Vagina (tissue), 2 donors: ENCODE measurements around the gene TNS4. TPM values are rescaled to one million over a fixed set of nuclear protein-coding genes. Genes with fewer than 3 reads are reported as not detected.
A peak's percentile ranks its signal among the peaks of the same experiment; 100 is the strongest.

Source experiments
- DNase-seq, 2 donors: peaks; one replicate each; pipeline ENCODE4 v3.0.0-alpha.2; 2017; ENCODE audit errors: extremely low spot score in 2 of 2
- H3K27ac ChIP-seq: fragments of 200-600 bp; sonication (generic); one replicate; pipeline ENCODE4 v1.5.1; 2019
- H3K27me3 ChIP-seq: fragments of 200-600 bp; sonication (generic); one replicate; pipeline ENCODE4 v1.5.1; 2019
- H3K36me3 ChIP-seq, 2 donors: fragments of 200-600 bp; sonication (generic); one replicate each; pipeline ENCODE4 v1.5.1; 2017 to 2019
- H3K4me1 ChIP-seq: fragments of 200-600 bp; sonication (generic); one replicate; pipeline ENCODE4 v1.5.1; 2019
- H3K4me3 ChIP-seq, 2 donors: fragments of 200-600 bp; sonication (generic); 1 replicate in 1 of 2; 2 replicates in 1 of 2; pipeline ENCODE4 v1.5.1; 2016 to 2019
- H3K9me3 ChIP-seq: fragments of 200-600 bp; sonication (generic); one replicate; pipeline ENCODE4 v1.5.1; 2019
- POLR2A ChIP-seq, 2 donors: fragments of 450-650 bp; IDR thresholded peaks; one replicate each; pipeline ENCODE4 v1.6.1; 2017; ENCODE audit warnings: antibody characterized with exemption in 2 of 2, mild to moderate bottlenecking in 2 of 2, moderate library complexity in 2 of 2
- POLR2AphosphoS5 ChIP-seq, 2 donors: sonication (generic); formaldehyde crosslinking; IDR thresholded peaks; one replicate each; pipeline ENCODE4 v1.9.0; 2017; ENCODE audit warnings: antibody characterized with exemption in 2 of 2, mild to moderate bottlenecking in 2 of 2, low read depth in 1 of 2; ENCODE audit not compliant: insufficient read depth in 1 of 2
- intact Hi-C: fragments of 100-400 bp; cut with DNase I; formaldehyde crosslinking; loops from one replicate; pipeline ENCODE4 v1.15.1; 2023
- total RNA-seq: library from RNA; depleted of rRNA; stranded (reverse); fragments of >200 nt; gene quantifications from one replicate; pipeline ENCODE4 v1.2.3, GENCODE V29; 2016
- TF ChIP-seq, protein P1 (sequence below), 3 experiments: fragments of 450-650 bp in 2 of 3; fragments of 200-600 bp in 1 of 3; sonication (generic) in 1 of 3; IDR thresholded peaks; one replicate each; pipeline ENCODE4 v1.5.1; 2017 to 2019; ENCODE audit warnings: antibody characterized with exemption in 3 of 3, mild to moderate bottlenecking in 2 of 3, moderate library complexity in 2 of 3

TNS4 gene
- total RNA-seq, 1 donor from 2014 or later = 296 TPM

DNA sequence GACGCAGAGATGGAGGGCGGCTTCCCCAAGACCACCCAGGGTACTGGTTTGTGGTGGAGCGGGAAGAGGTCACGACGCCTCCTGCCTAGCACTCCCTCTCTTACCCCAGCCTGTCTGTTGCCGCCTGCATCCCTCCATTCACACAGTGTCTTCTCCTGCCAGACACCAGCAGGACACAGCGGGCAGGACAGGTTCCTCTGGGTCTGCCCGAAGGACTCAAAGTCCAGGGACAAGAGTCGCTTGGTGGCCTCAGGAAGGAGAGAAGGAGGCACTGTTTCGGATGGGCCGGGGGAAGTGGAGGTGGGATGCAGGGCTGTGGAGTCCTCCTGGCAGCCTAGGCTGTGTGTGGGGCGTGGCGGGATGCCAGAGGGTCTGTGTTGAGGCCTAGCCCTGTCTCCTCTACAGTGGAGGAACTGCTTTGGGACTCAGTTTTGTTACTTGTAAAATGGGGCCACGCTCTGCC is 19.6 kb upstream of the TNS4 start:
- no peak for DNase-seq
- no peaks in the 10 kb centered on the region for H3K9me3 ChIP-seq
- intact Hi-C loops = no loop called here
- H3K27ac ChIP-seq = peak overlapping the region; percentile 84
- peaks cover 74% of the 10 kb centered on the region for H3K4me1 ChIP-seq
- no peaks in the 10 kb centered on the region for H3K36me3 ChIP-seq
- TF ChIP-seq POLR2AphosphoS5 (IDR thresholded peaks at IDR 0.05; ENCODE audit: insufficient read depth in 1 of 2, low read depth in 1 of 2) (no peak), POLR2A (IDR thresholded peaks at IDR 0.05) (no peak)
- TF ChIP-seq, protein P1, sequence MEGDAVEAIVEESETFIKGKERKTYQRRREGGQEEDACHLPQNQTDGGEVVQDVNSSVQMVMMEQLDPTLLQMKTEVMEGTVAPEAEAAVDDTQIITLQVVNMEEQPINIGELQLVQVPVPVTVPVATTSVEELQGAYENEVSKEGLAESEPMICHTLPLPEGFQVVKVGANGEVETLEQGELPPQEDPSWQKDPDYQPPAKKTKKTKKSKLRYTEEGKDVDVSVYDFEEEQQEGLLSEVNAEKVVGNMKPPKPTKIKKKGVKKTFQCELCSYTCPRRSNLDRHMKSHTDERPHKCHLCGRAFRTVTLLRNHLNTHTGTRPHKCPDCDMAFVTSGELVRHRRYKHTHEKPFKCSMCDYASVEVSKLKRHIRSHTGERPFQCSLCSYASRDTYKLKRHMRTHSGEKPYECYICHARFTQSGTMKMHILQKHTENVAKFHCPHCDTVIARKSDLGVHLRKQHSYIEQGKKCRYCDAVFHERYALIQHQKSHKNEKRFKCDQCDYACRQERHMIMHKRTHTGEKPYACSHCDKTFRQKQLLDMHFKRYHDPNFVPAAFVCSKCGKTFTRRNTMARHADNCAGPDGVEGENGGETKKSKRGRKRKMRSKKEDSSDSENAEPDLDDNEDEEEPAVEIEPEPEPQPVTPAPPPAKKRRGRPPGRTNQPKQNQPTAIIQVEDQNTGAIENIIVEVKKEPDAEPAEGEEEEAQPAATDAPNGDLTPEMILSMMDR (IDR thresholded peaks at IDR 0.05) = no peak
- H3K27me3 ChIP-seq = no peaks in the 10 kb centered on the region
- no peak overlapping the region for H3K4me3 ChIP-seq

GRCh38 chr17:40519089-40519775 is 17.8 kb upstream of the TNS4 start:
- Histone ChIP-seq H3K27ac (peak overlapping the region; percentile 84), H3K36me3 (no peaks in the 10 kb centered on the region), H3K4me1 (peaks cover 79% of the 10 kb centered on the region), H3K9me3 (no peaks in the 10 kb centered on the region), H3K27me3 (no peaks in the 10 kb centered on the region), H3K4me3 (no peak overlapping the region)
- TF ChIP-seq, protein P1 (IDR thresholded peaks at IDR 0.05) = no peak
- TF ChIP-seq POLR2AphosphoS5 (IDR thresholded peaks at IDR 0.05; ENCODE audit: insufficient read depth in 1 of 2, low read depth in 1 of 2) = no peak
- TF ChIP-seq POLR2A (IDR thresholded peaks at IDR 0.05) = no peak
- intact Hi-C loops = no loop called here
- no peak for DNase-seq

DNA sequence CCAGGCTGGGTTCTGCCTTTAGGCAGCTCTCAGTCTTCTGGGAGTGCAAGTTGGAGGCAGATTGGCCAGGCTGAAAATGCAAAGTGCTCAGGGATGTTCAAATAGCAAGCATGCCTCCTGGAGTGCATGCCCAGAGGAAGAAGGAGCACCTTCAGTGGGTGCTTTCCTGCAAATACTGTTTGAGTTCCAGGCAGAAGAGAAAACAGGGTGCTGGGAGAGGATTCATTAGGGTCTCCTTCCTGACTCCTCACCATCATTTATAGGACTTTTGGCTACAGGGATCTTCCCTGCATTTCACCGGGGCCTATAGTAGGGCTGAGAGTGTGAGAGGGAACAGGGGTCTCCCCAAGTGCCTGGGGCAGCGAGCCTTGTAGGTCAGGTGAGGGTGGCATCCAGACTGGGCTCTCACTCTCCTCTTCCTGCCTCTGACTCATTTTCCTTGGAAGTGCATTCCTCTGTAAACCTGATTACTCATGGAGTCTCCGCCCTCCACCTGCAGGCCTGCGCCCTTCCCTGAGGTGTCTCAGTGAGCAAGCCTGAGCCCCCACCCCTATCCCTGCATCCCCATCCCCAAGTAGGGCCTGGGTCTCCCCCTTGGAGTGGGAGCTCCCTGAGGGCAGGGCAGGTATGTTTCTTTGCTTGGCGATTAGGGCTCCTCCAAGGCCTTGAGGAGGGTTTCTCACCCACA is 17.1 kb upstream of the TNS4 start:
- no peak for DNase-seq
- peak; percentile 25 to 36 for TF ChIP-seq POLR2AphosphoS5 (IDR thresholded peaks at IDR 0.05; ENCODE audit: insufficient read depth in 1 of 2, low read depth in 1 of 2)
- TF ChIP-seq, protein P1 (IDR thresholded peaks at IDR 0.05) = no peak
- no peak for TF ChIP-seq POLR2A (IDR thresholded peaks at IDR 0.05)
- H3K9me3 ChIP-seq = no peaks in the 10 kb centered on the region
- peak overlapping the region; percentile 84 for H3K27ac ChIP-seq
- no peaks in the 10 kb centered on the region for H3K27me3 ChIP-seq
- intact Hi-C loops = no loop called here
- H3K4me3 ChIP-seq = no peak overlapping the region
- H3K36me3 ChIP-seq = no peaks in the 10 kb centered on the region
- H3K4me1 ChIP-seq = peaks cover 76% of the 10 kb centered on the region

GRCh38 chr17:40517981-40518380 is 16.6 kb upstream of the TNS4 start:
- Histone ChIP-seq H3K27ac (peak overlapping the region; percentile 84), H3K4me3 (no peak overlapping the region), H3K9me3 (no peaks in the 10 kb centered on the region), H3K4me1 (peaks cover 71% of the 10 kb centered on the region), H3K36me3 (no peaks in the 10 kb centered on the region), H3K27me3 (no peaks in the 10 kb centered on the region)
- DNase-seq = no peak
- no peak for TF ChIP-seq POLR2A (IDR thresholded peaks at IDR 0.05)
- TF ChIP-seq, protein P1 (IDR thresholded peaks at IDR 0.05) = no peak
- TF ChIP-seq POLR2AphosphoS5 (IDR thresholded peaks at IDR 0.05; ENCODE audit: insufficient read depth in 1 of 2, low read depth in 1 of 2) = no peak
- intact Hi-C loops = no loop called here

DNA sequence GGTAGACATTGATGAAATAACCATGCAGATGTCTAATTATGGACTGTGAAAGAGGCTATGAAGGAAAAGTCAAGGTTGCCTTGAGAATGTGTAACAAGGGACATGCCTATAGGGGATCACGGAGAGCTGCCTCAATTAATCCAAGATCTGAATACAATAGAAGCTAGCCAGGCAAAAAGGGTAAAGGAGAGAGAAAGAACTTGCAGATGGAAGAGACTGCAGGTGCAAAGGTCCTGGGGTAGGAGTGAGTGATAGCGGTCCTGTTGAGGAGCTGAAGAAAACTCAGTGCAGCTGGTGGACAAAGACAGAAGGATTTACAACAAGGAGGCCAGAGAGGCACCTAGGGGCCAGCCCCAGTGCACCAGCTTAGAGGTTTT is 15.9 kb upstream of the TNS4 start:
- intact Hi-C loops = no loop called here
- Histone ChIP-seq H3K4me1 (peaks cover 65% of the 10 kb centered on the region), H3K27ac (peak overlapping the region; percentile 84), H3K27me3 (no peaks in the 10 kb centered on the region), H3K9me3 (no peaks in the 10 kb centered on the region), H3K4me3 (no peak overlapping the region), H3K36me3 (no peaks in the 10 kb centered on the region)
- TF ChIP-seq, protein P1 (IDR thresholded peaks at IDR 0.05) = no peak
- TF ChIP-seq POLR2AphosphoS5 (IDR thresholded peaks at IDR 0.05; ENCODE audit: insufficient read depth in 1 of 2, low read depth in 1 of 2) (no peak), POLR2A (IDR thresholded peaks at IDR 0.05) (no peak)
- no peak for DNase-seq
